Transverse colon (tissue), 4 donors: ENCODE data around the gene LINGO3. TPM values are rescaled to one million over a fixed set of nuclear protein-coding genes. Genes with fewer than 3 reads are reported as not detected.

Experiments
- DNase-seq: peaks from one replicate; pipeline ENCODE4 v3.0.0-alpha.2; 2019
- H3K27ac ChIP-seq, 4 donors: fragments of 200-600 bp; sonication (generic); 2 replicates each; pipeline ENCODE4 v1.5.1; 2016 to 2018; ENCODE audit warnings: inconsistent platforms in 4 of 4
- H3K27me3 ChIP-seq: fragments of 200-600 bp; sonication (generic); 2 replicates; pipeline ENCODE4 v1.5.1; 2017; ENCODE audit warnings: inconsistent platforms
- H3K36me3 ChIP-seq, 4 donors: fragments of 200-600 bp; sonication (generic); 2 replicates each; pipeline ENCODE4 v1.5.1; 2017 to 2019; ENCODE audit warnings: inconsistent platforms in 4 of 4
- H3K4me1 ChIP-seq, 4 donors: fragments of 200-600 bp; sonication (generic); 2 replicates each; pipeline ENCODE4 v1.5.1; 2017 to 2020; ENCODE audit warnings: inconsistent platforms in 4 of 4
- H3K4me3 ChIP-seq, 4 donors: fragments of 200-600 bp; sonication (generic); 1 replicate in 1 of 4; 2 replicates in 3 of 4; pipeline versions ENCODE4 v1.5.1 to v1.6.1; 2017 to 2019; ENCODE audit warnings: inconsistent platforms in 4 of 4
- H3K9me3 ChIP-seq, 2 donors: fragments of 200-600 bp; sonication (generic); 2 replicates each; pipeline ENCODE4 v1.5.1; 2017 to 2019; ENCODE audit warnings: inconsistent platforms in 2 of 2
- CTCF ChIP-seq, 5 experiments: fragments of 200-600 bp in 3 of 5; fragments of 450-650 bp in 2 of 5; sonication (generic) in 3 of 5; IDR thresholded peaks; 1 replicate in 2 of 5; 2 replicates in 3 of 5; pipeline ENCODE4 v1.5.1; 2016 to 2017; ENCODE audit warnings: antibody characterized with exemption in 5 of 5, inconsistent platforms in 3 of 5, mild to moderate bottlenecking in 2 of 5, moderate library complexity in 1 of 5
- EP300 ChIP-seq: sonication (generic); formaldehyde crosslinking; IDR thresholded peaks from one replicate; pipeline ENCODE4 v1.6.1; 2017; ENCODE audit warnings: antibody characterized with exemption, low read depth
- POLR2A ChIP-seq: fragments of 450-650 bp; IDR thresholded peaks from one replicate; pipeline ENCODE4 v1.6.1; 2016; ENCODE audit warnings: antibody characterized with exemption, mild to moderate bottlenecking, moderate library complexity
- POLR2AphosphoS5 ChIP-seq, 3 donors: sonication (generic); formaldehyde crosslinking; IDR thresholded peaks; one replicate each; pipeline ENCODE4 v1.6.1; 2016; ENCODE audit warnings: antibody characterized with exemption in 3 of 3
- WGBS, 2 donors: methylation state at CpG; one replicate each; pipeline ENCODE4 v1.1.5; 2018; ENCODE audit warnings: low coverage in 1 of 2; 5-methylcytosine and 5-hydroxymethylcytosine counted together
- in situ Hi-C, 4 donors: fragments of 200-750 bp; cut with MboI; loops; one replicate each; pipeline versions ENCODE4 v1.15.0 to v1.15.1; 2017; ENCODE audit warnings: low sequenced_read_pairs in 3 of 4, low pct_ligation_motif_present in 1 of 4, low pct_unique_long_range_greater_than_20kb in 1 of 4
- intact Hi-C: fragments of 100-400 bp; cut with DNase I; formaldehyde crosslinking; loops from one replicate; pipeline ENCODE4 v1.15.1; 2023; ENCODE audit warnings: low total_unique reads
- total RNA-seq, 4 donors: library from RNA; depleted of rRNA; stranded (reverse); fragments of >200 nt; gene quantifications; one replicate each; pipeline ENCODE4 v1.1.0, GENCODE V29; 2016

The LINGO3 gene
- total RNA-seq, 4 donors from 2014 or later, result 0.27 to 1.5 (median 0.64) TPM; not detected in 1

GRCh38 chr19:2342656-2343288, 34.8 kb upstream of the LINGO3 start:
- DNase-seq, result no peak
- Histone ChIP-seq H3K9me3 (no peaks in the 10 kb centered on the region), H3K36me3 (peaks cover 0 to 5% (median 0%) of the 10 kb centered on the region in 4 donors), H3K27ac (no peak overlapping the region), H3K4me1 (peaks cover 0 to 13% (median 9%) of the 10 kb centered on the region in 4 donors), H3K4me3 (no peak overlapping the region), H3K27me3 (no peaks in the 10 kb centered on the region)
- WGBS, 2 donors, result 92% methylated on average over 23 of the region's 29 CpGs; no CpG with 5 or more reads in 1 of the 2 donors
- no peak for TF ChIP-seq POLR2AphosphoS5 (IDR thresholded peaks at IDR 0.05)
- no peak for TF ChIP-seq CTCF (IDR thresholded peaks at IDR 0.05)
- TF ChIP-seq POLR2A, result no peak
- no peak for TF ChIP-seq EP300
- intact Hi-C loops (no loop called here), in situ Hi-C loops (no loop called here)

DNA sequence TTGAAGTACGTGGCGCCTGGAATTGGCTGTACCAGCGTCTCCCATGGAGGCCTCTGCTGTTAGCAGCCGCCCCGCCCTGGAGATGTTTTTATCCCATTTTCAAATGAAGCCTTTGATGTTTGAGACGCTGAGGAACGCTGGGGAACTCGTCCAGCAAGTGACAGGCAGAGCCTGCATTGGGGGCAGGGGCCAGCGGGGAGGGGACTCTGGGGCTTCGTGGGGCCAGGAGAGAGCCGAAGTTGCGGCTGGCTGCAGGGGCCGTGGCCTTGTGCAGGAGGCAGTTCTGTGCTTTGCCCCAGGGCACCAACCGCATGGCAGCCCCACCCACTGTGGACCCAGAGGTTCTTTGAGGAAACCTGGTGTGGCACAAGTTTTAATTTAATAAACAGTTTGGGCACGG, 34.0 kb upstream of the LINGO3 start:
- Histone ChIP-seq H3K9me3 (no peaks in the 10 kb centered on the region), H3K4me1 (peaks cover 0 to 13% (median 9%) of the 10 kb centered on the region in 4 donors), H3K36me3 (peaks cover 0 to 5% (median 0%) of the 10 kb centered on the region in 4 donors), H3K27me3 (no peaks in the 10 kb centered on the region), H3K27ac (no peak overlapping the region), H3K4me3 (no peak overlapping the region)
- in situ Hi-C loops (no loop called here), intact Hi-C loops (no loop called here)
- no peak for DNase-seq
- TF ChIP-seq EP300, result no peak
- TF ChIP-seq POLR2A, result no peak
- TF ChIP-seq CTCF (IDR thresholded peaks at IDR 0.05), result no peak
- no peak for TF ChIP-seq POLR2AphosphoS5 (IDR thresholded peaks at IDR 0.05)
- WGBS, 2 donors, result 62 to 72% methylated on average over 5 to 14 of the region's 15 CpGs

DNA sequence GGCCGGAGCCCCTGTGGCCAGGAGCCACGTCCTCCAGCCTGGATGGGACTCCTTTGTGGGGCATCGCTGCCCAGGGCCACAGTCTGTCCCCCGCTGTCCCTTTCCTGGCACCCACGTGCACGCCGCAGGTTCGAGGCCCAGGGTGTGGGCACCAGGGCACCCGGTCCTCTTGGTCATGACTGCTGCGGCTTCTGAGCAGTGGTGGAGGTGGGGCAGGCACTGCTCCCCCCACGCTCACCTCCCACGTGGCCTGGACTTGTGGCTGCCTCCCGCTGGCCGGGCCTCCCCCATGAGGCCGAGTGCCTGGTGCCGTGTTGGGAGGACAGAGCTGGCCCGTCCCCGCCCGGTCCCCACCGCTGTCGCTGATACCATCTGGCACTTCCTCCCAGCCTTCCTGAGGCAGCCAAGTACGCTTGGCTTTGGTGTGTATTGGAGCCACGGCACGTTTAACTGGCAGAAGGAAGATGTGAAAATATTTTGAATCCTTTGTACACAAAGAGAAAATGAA, 33.3 kb upstream of the LINGO3 start:
- no peak overlapping the region for H3K4me3 ChIP-seq
- TF ChIP-seq EP300, result no peak
- no peak for TF ChIP-seq CTCF (IDR thresholded peaks at IDR 0.05)
- no peak for TF ChIP-seq POLR2AphosphoS5 (IDR thresholded peaks at IDR 0.05)
- no peak for TF ChIP-seq POLR2A
- no peaks in the 10 kb centered on the region for H3K9me3 ChIP-seq
- 83% methylated on average over 23 of the region's 24 CpGs; no CpG with 5 or more reads in 1 of the 2 donors for WGBS, 2 donors
- in situ Hi-C loops, result no loop called here
- intact Hi-C loops, result no loop called here
- H3K27ac ChIP-seq, result no peak overlapping the region
- DNase-seq, result no peak
- H3K4me1 ChIP-seq, result peaks cover 0 to 11% (median 9%) of the 10 kb centered on the region in 4 donors
- no peaks in the 10 kb centered on the region for H3K27me3 ChIP-seq
- peaks cover 0 to 5% (median 0%) of the 10 kb centered on the region in 4 donors for H3K36me3 ChIP-seq

DNA sequence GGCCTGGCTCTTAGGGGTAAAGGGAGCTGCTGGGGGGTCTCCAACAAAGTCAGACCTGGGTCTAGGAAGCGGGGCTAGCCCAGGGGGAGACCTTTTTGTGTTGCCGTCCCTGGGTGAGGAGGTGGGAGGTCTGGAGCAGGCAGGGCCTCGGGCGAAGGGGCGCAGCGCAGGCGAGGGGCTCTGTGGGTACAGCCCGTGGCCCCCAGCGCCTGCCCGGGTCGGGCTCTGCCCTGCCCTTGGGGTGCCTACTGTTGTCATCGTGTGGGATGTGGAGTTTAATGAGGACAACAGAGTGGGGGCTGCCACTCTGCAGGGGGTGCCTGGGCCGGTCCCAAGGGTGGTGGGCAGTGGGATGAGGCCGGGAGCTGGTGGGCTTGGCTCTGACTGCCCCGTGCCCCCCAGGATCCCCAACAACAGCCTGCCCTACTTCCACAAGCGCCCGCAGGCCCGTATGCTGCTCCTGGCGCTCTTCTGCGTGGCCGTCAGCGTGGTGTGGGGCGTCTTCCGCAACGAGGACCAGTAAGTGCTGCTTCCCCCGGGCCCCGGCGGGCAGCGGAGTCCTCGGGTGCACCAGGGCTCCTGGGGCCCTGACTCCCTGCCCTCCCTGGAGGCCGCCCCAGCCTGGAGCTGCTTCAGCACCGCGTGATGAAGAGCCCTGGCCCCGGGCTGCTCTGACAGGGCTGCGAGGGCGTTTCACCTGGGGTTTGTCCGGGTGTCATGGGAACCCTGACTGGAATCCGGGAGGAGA, 32.7 kb upstream of the LINGO3 start:
- no peaks in the 10 kb centered on the region for H3K9me3 ChIP-seq
- peaks cover 0 to 5% (median 0%) of the 10 kb centered on the region in 4 donors for H3K36me3 ChIP-seq
- DNase-seq, result no peak
- no peak overlapping the region for H3K27ac ChIP-seq
- no peak for TF ChIP-seq EP300
- no peaks in the 10 kb centered on the region for H3K27me3 ChIP-seq
- peaks cover 0 to 11% (median 3%) of the 10 kb centered on the region in 4 donors for H3K4me1 ChIP-seq
- intact Hi-C loops, result no loop called here
- 93% methylated on average over 27 of the region's 38 CpGs; no CpG with 5 or more reads in 1 of the 2 donors for WGBS, 2 donors
- H3K4me3 ChIP-seq, result no peak overlapping the region
- in situ Hi-C loops, result no loop called here
